Measurements from ENCODE around the gene FBXW9. TPM values are rescaled to one million over a fixed set of nuclear protein-coding genes. Genes with fewer than 3 reads are reported as not detected.

FBXW9 gene
- 4.6 and 4.8 TPM in 2 replicates for total RNA-seq

DNA sequence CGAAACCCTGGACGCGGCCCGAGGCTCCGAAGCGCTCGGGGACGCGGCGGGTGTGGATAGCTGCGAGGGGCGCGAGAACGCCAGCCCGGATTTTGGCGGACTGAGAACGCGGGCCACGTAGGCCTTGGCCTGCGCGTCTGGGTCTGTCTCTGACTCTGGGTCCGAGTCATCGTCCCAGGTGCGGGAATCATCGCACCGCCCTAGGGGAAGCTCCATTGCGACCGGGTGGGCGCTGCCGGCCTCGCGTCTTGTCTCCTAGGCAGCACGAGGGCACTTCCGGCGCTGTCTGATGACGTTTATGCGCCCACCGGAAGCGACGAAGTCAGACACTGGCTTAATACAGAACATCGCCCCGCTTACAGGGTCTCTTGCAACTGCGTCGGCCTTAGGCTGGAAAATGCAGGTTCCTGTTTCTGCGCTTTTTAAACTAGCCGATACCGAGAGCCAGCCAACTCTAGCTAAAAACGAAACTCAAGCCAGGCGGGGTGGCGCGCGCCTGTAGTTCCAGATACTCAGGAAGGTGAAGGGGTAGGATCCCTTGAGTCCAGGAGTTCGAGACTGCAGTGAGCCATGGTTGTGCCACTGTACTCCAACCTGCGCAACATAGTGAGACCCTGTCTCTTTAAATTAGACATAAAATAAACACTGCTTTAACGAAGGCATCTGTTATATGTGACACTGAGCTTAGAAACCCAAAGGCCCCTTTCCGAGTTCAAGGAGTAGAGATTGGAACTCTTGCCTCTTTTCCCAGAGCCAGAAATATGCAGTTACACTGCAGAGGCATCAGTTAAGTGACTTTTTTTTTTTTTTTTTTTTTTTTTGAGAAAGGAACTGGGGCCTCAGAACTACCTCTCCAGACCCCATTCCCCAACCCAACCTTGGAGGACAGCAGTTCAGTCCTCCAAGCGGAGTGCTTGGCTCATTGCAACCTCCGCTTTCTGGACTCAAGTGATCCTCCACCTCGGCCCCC is at the start of gene FBXW9:
TSS of gene FBXW9 (minus strand) at position 266 of the 970 bp plus-strand sequence. CDS start at position 216, 50 bp downstream.

DNA sequence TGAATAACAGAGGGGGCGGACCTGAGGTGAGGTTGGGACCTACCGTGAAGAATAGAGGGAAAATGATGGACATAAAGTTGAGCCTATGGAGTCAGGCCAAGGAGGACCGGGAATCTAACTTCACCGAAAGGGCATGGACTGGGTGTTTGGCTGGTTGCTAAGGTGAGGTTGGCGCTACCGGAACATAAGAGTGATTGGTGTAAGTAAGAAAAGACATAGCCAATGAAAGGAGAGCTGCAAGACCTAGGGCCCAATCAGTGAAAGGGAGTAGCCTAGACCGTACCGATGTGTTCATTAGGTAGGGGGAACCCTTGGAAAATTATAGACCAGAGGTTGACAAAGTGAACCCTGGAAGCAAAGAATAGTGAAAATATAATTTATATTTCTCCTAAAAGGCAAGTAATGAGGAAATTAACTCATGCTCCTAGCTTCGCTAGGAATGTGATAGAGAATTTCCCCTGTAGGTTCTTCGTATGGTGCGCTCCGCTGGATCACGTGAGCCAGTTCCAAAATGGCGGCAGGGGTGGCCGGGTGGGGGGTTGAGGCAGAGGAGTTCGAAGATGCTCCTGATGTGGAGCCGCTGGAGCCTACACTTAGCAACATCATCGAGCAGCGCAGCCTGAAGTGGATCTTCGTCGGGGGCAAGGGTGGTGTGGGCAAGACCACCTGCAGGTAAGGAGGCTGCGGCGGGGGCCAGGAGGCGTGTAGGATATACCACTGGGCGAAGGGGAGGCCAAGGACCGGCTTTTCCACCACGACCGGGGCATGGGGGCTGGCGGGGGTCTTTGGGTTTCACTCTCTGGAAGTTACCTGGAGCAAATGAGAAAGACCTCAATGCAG is 40.8 kb upstream of the FBXW9 start, which contains the start of gene GET3:
TSS of gene GET3 (plus strand) at position 503 of the 840 bp plus-strand sequence. CDS start at position 512, 9 bp downstream.

DNA sequence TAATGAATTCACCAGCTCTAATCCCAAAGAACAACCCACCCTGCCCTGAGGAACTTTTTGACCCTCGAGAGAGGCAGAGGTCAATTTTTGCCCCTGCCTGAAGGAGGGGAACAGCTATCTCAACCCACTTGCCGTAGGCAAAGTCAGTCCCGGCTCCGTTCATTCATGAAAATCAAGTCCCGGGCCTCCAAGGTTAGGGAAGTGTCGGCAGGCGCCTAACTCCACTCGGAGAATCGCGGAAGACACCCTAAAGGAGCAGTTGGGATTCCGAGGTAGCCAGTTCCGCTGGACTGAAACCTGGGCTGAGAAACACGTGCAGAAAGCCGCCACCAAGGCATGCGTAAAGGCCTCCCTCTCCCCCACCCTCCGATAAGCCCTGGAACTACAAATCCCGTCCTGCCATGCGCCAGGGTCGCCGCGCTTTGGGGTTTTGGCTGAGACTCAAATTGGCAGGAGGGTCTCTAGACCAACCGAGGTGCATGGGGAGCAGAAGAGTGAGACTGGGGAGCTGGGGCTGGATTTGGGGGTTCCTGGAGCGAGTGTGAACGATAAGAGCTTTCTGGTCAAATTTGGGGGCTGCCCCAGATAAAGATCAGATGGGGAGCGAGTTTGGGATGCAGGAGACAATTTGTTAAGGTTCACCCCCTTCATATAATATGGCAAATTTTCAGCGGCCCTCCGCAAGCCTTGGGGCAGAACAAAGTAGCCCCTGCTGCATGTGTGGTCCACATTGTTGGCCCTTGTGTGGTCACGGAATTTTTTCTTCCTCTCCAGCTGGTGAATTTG is 27.4 kb upstream of the FBXW9 start, which contains the start of gene TNPO2:
TSS of gene TNPO2 (minus strand) at position 292 of the 786 bp plus-strand sequence. CDS start 2,955 bp downstream, outside the sequence.

DNA sequence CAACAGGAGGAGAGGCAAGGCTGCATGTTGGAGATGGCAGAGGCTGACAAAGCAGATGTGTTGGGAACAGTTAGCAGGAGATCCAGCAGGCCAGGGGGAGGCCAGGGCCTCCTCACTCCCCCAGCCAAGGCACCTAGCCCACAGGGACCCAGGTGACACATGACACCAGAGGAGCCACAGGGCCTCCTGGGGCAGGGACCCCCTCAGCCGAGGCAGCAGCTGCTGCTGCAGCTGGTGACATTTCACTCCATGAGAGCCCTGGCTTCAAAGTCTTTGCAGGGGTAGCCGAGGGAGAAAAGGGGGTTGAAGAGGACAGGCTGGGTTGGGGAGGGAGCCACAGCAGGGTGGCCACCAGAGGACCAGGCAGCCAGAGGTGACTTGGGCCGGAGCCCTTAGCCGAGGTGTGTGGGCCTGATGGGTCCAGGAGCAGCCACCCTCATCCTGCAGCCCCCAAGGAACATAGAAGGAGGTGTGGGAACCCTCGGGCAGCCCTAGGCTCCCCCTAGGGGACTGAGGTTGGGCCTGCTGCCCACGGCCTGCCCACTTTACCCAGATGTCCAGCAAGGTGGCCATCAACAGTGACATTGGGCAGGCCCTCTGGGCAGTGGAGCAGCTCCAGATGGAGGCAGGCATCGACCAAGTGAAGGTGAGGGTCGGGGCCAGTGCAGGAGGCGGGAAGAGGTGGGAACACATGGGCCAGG is 8.8 kb downstream of the FBXW9 start, which contains the start of gene GNG14:
TSS of gene GNG14 (plus strand) at position 503 of the 701 bp plus-strand sequence. CDS start at position 554, 51 bp downstream.

DNA sequence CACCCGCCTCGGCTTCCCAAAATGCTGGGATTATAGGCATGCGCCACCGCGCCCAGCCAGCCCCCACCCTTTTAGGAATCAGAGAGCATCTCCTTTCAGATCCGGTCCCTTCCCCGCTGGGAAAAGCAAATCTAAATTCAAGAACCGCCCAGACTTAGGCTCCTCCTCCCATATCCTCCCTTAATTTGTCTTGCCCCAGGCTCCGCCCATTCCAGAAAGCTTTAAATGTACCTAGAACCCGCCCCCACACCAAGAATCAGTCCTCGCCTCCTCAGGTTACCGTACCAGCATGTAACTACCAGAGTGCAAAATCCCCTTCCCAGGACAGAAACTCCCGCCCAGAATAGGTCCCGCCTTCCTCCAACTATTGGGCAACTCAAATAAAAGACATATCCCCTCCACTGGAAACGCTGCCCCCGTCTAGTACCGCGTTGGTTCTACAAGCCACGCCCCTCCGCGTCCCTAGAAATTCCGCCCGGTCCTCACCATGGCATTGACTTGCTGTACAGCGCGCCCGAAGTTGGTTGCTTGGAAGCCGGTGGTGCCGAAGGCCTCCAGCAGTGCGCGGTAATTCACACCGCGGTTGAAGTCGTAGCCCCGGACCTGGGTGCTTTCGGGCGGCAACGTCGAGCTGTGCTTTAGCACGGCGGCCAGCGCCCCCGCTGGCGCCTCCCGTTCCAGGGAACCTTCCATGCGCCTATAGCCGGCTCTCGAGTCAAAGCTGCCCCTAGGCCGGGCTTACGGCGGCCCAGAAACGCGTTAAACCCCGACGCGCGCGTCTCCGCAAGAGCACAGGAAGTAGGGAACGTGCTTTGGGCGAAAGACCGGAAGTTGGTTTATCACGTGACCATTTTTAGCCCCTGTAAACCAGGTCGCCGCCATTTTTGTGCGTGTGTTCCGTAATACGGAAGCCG is 15.1 kb downstream of the FBXW9 start, which contains the start of gene DHPS:
TSS of gene DHPS (minus strand) at position 807 of the 914 bp plus-strand sequence. CDS start at position 693, 114 bp downstream.

DNA sequence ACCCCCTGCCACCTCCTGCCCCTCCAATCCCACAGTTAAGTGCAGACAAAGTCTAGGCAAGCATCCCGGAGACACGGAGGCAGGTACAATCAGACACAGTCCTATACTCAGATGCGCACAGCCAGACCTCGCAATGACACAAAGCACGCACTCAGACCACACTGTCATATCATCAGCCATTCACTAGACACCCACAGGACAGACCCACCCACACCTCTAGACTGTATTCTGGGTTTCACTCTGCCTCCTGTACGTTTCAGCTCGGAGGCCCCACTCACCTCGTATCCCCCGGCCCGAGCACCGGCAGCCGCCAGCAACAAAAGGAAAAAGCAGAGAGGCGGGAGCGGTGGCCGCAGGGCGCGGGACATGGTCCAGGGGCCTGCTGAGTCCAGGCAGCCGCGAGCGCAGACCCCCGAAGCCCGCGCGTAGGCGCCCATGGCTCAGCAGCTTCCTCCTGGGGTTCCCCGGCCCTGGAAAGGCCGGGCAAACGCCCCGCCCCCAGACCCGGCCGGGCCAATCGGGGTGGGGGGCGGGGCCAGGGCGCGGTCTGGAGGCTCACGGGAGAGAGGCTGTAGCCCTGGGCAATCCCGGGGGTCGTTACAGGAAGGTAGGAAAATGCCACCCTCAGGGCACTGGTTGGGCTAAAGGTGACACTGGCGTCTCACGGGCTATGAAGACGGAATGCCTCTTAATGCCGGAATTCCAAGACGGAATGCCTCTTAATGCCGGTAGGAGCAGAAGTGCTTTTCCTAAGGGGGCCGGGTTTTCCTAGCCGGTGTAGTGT is 30.0 kb downstream of the FBXW9 start, which contains the start of the genes MAN2B1 and WDR83:
TSS of gene MAN2B1 (minus strand) at position 478 of the 784 bp plus-strand sequence. CDS start at position 437, 41 bp downstream.
TSS of gene WDR83 (plus strand) at position 543 of the 784 bp plus-strand sequence. CDS start 2,984 bp downstream, outside the sequence.

Other genes starting within 250 kb of the FBXW9 start
- 2.9 and 4.8 TPM in 2 replicates for gene ZNF709, start 211.8 kb downstream of the FBXW9 start, total RNA-seq
- gene ZNF564, start 145.1 kb downstream of the FBXW9 start, total RNA-seq = 7.5 and 8.9 TPM in 2 replicates
- gene ZNF490, start 85.8 kb downstream of the FBXW9 start, total RNA-seq = 11.6 and 12.3 TPM in 2 replicates
- gene ZNF791, start 85.7 kb downstream of the FBXW9 start, total RNA-seq = 14.0 and 16.8 TPM in 2 replicates
- gene MAN2B1, start 29.9 kb downstream of the FBXW9 start, total RNA-seq = 41.3 and 47.9 TPM in 2 replicates
- gene WDR83, start 29.8 kb downstream of the FBXW9 start, total RNA-seq = 10.2 and 10.7 TPM in 2 replicates
- 43.8 and 51.4 TPM in 2 replicates for gene DHPS, start 14.8 kb downstream of the FBXW9 start, total RNA-seq
- not detected in 2 replicates for gene GNG14, start 8.6 kb downstream of the FBXW9 start, total RNA-seq
- 35.6 and 65.1 TPM in 2 replicates for gene TNPO2, start 27.3 kb upstream of the FBXW9 start, total RNA-seq
- gene TRIR, start 38.1 kb upstream of the FBXW9 start, total RNA-seq = 82.2 and 89.1 TPM in 2 replicates
- 51.1 and 61.2 TPM in 2 replicates for gene GET3, start 40.9 kb upstream of the FBXW9 start, total RNA-seq
- not detected in 2 replicates for gene BEST2, start 55.2 kb upstream of the FBXW9 start, total RNA-seq
- 12.5 and 19.4 TPM in 2 replicates for gene HOOK2, start 78.9 kb upstream of the FBXW9 start, total RNA-seq
- 60.2 and 68.0 TPM in 2 replicates for gene JUNB, start 94.9 kb upstream of the FBXW9 start, total RNA-seq
- gene PRDX2, start 105.2 kb upstream of the FBXW9 start, total RNA-seq = 184 and 256 TPM in 2 replicates
- not detected in 2 replicates for gene THSD8, start 105.4 kb upstream of the FBXW9 start, total RNA-seq
- 7.1 and 23.5 TPM in 2 replicates for gene RNASEH2A, start 110.0 kb upstream of the FBXW9 start, total RNA-seq
- not detected in 2 replicates for gene RTBDN, start 137.9 kb upstream of the FBXW9 start, total RNA-seq
- 0.28 TPM in 1 of 2 replicates, not detected in the other for gene MAST1, start 141.9 kb upstream of the FBXW9 start, total RNA-seq
- 22.2 and 48.1 TPM in 2 replicates for gene DNASE2, start 184.8 kb upstream of the FBXW9 start, total RNA-seq
- gene KLF1, start 190.6 kb upstream of the FBXW9 start, total RNA-seq = not detected in 2 replicates
- gene GCDH, start 194.5 kb upstream of the FBXW9 start, total RNA-seq = 23.7 and 43.4 TPM in 2 replicates
- gene SYCE2, start 222.7 kb upstream of the FBXW9 start, total RNA-seq = not detected in 2 replicates
- gene FARSA, start 237.1 kb upstream of the FBXW9 start, total RNA-seq = 52.6 and 95.9 TPM in 2 replicates
- 1,991 and 2,815 TPM in 2 replicates for gene CALR, start 242.0 kb upstream of the FBXW9 start, total RNA-seq
- 52.6 and 88.1 TPM in 2 replicates for gene RAD23A, start 249.2 kb upstream of the FBXW9 start, total RNA-seq